GM21737 (cell line): Measurements from ENCODE around the gene HPSE2.

Experiments used
- ATAC-seq: cut with Tn5 transposase; IDR thresholded peaks from one replicate; pipeline ENCODE4 v1.9.1; 2021; ENCODE audit warnings: mild to moderate bottlenecking, moderate library complexity; ENCODE audit not compliant: unreplicated experiment

Gene HPSE2

DNA sequence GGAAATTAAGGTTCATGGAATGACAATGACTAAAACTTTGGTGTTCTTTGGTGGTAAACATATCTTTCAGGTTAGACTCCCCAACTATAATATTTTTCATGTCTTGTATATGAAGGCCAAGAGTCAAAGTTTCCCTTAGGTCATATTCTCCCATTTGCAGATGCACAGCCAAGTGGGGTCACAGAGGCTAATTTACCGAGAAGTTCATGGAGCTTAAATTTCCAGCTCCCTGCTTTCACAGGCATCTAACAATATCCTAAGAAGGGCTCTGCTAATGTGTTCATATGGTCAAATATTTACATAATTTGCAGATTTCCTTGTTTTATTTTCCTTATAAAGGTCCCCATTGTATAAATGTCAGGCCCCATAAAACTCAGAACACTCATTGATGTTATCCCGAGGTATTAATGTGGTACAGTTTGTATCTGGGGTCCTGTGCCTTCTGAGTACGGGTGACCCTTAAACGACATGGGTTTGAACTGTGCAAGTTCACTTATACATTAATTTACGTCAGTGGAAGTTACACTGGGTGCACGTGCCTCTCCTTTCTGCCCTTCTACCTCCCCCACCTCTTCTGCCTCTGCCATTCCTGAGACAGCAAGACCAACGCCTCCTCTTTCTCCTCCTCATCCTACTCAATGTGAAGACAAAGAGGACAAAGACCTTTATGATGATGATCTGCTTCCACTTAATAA lies 603.0 kb downstream of the HPSE2 start:
- no peak for ATAC-seq

DNA sequence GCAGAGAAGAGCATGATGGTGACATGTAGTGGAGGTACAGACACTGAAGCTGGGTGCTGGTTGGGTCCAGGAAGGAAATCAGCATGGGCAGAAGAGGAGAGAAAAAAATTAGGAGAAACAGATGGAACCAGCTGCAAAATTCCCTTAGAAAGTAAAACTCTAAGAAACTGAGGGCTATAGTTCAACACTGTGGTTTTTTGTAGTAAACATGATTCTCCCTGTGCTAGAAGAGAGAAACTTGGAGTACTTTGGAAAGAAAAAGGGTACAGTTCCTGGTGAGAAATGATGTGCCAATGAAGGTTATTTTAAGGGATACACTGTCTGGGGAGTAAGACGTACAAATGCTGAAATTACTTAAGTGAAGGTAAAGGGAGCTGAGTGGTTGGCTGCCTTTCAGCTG lies 607.4 kb downstream of the HPSE2 start:
- ATAC-seq: no peak

DNA sequence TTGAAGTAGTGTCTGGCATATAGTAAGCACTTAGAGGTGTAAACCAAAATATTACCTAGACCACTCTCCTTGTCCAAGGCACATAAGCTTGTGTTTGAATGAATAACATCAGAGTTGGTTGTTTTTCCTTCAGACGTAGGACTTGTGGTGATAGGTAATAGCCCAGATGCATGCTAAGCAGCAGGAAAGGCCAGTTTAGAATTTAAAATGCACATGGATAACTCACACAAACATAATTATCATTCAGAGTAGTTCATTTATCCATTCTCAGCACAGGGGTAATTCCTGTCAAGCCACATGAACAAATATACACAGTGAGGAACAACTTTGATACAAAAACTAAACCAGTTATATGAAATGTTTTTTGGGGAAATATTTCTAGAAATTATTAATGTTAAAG lies 607.9 kb downstream of the HPSE2 start:
- ATAC-seq: no peak

DNA sequence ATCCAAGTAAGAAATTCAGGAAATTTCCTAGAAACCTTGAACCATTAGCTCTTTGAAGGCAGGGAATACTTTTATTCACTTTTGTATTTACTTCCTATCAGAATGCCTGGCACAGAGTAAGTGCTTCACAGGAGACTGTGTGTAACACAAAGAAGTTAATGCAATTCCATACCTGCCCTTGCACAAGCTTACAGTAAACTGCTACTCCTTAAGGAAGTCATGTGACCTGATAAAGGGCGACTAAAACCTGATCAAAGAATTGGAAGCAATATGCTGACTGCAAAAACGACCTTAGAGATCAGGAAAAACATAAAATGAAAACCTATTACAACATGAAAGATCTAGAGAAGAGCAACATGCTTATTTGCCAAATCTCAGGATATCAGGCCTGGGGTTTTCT lies 610.7 kb downstream of the HPSE2 start:
- ATAC-seq: no peak

DNA sequence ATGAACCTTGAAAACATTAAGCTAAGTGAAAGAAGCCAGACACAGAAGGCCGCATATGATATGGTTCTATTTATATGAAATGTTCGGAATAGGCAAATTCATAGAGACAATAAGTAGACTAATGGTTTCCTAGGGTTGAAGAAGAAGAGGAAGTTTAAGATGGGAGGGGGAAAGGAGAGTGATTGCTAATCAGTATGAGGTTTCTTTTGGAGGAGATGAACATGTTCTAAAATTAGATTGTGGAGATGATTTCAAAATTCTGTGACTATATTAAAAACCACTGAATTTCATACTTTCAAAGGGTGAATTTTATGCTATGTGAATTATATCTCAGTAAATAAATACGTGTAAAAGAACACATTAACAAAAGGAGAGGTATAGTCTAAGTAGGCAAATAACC lies 612.5 kb downstream of the HPSE2 start:
- no peak for ATAC-seq

DNA sequence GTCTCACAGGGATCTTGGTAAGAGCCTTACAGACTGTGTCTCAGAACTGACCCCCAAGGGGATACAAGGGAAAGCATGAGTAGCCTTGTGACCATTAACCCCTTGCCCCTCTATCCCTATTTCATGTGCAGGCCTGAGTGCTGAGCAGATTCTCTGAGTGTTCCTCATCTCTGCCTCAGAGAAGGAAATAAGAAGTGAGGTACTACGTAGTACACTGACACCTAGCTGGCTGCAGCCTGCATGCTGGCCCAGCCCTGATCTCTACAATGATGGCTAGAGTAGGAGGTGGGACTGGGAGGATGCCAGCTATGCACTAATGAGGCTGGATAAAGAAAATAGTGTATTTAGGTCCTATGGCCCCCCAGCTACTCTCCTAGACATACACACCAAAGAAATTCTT lies 614.0 kb downstream of the HPSE2 start:
- no peak for ATAC-seq

DNA sequence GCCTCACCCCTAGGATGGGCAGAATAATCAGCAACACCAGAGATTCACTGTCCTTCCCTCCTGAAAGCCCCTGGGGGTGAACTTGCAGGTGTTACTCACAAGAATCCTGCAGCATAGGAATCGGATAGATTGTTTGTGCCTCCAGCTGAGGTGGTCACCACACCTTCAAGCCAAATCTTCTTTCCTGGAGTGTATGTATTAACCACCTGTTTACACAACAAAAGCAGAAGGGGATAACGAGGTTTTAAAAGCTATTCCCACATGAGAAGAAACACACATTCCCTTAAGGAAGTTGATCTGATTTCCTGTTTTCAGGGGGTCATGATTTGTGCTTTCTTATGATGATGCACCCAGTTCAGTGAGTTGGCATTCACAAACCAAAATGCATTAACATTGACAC lies 615.1 kb downstream of the HPSE2 start:
- no peak for ATAC-seq

DNA sequence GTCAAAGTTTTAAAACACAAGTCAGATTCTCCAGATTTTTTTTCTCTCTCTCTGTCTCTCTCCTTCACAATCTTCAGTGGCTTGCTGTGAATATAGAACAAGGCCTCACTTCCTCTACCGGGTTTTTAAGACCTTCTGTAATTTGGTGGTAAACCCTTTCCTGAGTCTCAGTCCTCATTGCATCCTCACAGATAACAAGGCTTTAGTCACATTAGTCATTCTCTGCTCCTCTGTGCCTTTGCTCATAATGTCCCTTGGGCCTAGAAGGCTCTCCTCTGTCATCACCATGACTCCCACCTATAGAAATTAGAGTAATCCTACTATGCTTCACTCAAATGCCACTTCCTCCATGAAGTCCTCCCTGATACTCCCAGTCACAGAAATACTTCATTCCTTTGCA lies 616.2 kb downstream of the HPSE2 start:
- no peak for ATAC-seq

DNA sequence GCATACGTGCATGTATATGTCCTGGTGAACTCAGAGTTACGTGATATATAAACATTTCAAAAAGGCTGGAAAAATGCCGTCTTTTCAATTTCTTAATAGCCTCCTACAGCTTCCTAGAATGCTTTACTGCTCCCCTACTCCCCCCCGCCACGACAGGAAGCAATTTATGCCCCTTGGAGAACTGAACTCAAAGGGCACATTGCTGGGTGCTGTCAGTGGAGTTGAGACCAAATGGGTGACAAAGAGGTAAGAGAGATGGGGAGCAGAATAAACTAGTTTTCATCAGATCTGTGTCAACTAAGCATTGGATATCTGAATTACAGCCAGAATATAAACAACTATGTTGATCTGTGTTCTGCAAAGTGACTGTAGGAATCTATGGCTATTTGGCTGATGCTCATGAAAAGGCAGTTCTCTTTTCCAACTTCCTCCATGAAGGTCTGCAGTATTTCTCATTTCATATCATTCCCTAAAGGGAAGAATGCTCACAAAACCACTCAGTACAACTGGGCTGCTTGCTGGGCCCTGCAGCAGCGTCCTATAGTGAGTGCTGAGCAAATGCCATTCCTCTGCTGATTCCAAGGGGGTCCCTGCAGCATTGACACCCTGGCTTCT lies 617.6 kb downstream of the HPSE2 start:
- ATAC-seq: no peak

DNA sequence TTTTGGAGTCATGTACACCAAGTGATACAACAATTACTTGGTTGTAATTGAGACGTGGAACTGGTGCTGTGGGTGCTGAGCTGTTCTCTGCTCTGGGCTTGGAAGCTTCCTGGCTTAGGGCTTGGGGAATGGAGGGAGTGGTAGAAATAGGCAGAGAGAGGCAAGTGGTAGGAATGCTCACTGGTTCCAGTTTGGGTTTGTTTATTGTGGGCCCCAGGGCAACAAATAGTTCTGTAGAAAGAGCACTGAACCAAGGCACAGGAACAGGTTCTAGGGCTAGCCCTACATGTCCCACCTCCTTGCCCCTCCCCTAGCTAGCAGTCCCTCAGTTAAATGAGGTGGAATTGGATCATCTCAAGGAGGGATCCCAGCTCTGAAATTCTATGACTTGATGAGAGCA lies 622.2 kb downstream of the HPSE2 start:
- ATAC-seq: no peak

DNA sequence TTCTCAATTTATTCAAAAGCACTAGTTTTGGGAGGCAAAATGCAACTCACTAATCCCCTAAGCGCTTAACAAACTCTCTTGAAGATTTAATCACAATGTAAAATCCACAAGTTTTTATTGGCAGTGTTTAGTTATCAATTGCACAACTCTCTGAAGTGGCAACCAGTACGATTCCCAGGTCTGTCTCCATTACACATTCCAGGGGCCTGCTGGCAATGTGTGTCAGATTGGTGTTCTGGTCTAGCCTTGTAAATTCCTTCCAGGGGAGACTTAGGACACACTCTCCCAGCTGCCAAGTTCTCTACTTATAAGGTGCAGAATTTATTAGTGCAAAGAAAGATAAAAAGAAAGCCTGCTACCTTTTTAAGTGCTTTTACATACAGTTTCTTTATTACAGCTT lies 624.2 kb downstream of the HPSE2 start:
- ATAC-seq: no peak

DNA sequence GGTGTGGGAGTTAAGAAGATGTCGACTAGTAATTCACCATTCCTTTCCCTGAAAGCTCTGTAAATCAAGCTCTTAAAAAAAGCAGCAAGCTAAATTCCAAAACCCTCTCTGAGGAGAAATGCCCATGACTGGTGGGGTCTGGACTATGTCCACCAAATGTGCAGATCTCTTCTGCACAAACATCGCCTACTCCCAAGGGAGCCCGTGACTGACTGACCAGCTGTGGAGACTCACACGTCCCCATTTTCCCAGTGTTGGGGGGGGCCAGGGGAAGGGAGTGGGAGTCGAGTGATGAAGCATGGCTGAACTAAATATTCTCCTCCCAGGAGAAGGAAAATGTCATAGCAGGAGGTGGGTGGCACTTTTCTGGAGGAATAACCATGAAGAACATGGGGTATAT lies 624.8 kb downstream of the HPSE2 start:
- ATAC-seq: no peak

DNA sequence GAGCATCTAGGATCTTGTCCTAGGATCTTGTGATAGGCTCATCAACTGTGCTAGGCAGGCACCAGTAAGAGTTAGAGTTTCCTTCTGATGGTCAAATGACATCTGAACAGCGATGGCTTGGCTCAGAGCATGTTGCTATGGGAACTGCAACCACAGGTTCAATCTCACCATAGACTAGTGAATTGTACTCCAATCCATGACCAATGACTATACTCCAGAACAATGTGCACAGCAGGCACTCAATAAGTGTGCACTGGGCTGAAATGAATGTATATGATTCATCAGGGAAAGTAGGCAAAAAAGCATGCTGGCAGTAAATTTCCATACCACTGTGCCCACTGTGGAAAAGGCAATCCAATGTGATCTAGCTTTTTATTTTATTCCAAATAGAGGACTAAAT lies 625.4 kb downstream of the HPSE2 start:
- ATAC-seq: no peak

DNA sequence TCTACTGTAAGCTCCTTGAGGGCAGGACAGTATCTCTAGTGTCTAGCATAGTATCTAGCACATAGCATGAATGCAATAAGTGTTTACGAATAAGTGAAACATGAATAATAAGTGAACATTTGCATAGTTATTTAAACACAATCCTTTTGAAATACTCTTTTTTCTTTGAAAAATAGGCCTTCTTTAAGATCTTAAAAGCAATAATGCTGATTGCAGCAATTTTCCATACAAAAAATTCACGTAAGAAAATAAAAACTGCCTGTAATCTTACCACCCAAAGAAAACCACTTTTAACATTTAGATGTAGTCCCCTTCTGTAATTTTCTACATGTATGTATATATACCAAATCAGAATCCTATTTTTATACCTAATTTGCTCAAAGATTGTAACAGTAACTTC lies 626.4 kb downstream of the HPSE2 start:
- ATAC-seq: no peak

DNA sequence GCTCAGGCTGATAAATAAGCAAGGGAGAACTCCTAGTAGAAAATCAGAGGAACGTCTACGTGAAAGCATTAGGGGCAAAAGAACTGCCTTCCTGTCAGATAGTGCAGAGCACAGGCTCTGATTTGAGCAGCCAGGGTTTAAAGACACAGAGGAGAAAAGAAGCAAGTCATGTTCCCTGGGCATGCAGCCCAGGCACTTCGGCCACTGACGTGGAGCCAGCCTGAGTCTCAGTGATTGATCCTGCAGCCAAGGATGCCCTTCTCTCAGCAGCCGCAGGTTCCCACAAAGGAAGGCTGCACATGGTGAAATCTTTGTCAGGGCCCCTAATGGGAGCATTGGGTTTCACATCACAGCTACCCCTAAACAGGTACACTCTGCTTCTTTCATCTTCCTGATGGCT lies 627.2 kb downstream of the HPSE2 start:
- no peak for ATAC-seq

DNA sequence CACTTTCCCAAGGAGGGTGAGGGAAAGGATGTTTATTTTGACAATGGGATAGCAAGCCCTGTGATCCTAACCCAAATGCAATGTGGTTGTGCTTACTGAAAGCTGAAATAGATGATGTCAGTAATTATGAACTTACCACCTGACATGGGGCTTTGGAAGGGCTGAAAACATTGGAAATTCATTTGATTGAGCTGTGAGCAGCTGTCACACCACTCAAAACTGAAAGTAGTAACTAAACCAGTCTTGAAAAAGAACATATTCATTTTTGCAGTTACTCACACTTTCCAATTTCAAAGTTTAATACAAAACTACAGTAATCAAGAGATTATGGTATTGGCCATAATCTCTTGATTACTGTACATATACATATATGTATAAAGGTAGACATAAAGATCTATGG lies 633.4 kb downstream of the HPSE2 start:
- no peak for ATAC-seq

DNA sequence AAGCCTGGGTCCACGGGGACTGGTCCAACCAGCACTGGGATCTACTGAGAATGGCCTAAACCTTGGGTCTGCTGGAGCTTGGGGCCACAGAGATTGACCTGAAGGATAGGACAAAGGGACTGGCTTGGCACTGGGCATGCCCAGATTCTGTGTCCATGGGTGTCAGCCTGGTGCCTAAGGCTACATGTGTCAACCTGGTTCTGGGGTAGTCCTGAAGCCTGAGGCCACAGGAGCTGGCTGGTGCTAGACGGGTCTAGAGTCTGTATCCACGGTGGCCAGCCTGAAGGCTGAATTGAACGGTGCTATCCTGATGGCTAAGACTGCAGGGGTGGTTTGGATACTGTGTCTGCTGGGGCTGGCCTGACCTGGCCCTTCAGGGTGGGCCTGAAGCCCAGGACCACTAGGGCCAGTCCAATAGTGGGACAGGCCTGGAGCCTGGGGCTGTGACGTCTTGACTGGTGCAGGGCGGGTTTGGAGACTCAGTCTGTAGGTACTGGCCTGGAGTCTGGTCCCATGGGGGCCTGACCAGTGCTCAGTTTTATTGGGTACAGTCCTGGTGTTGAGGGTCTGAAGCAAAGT lies 636.5 kb downstream of the HPSE2 start:
- ATAC-seq: no peak

DNA sequence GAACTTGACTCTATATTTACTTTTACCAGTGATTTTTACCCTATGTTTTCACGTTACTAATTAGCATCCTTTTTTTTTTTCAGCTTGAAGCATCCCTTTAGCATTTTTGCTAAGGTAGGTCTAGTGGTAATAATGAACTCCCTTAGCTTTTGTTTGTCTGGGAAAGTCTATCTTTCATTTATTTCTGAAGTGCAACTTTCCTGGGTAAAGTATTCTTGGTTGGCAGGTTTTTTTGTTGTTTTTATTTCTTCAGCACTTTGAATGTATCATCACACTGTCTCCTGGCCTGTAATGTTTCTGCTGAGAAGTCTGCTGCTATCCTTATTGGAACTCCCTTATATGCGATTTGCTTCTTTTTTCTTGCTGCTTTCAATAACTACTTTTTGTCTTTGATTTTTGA lies 639.2 kb downstream of the HPSE2 start:
- ATAC-seq: no peak

DNA sequence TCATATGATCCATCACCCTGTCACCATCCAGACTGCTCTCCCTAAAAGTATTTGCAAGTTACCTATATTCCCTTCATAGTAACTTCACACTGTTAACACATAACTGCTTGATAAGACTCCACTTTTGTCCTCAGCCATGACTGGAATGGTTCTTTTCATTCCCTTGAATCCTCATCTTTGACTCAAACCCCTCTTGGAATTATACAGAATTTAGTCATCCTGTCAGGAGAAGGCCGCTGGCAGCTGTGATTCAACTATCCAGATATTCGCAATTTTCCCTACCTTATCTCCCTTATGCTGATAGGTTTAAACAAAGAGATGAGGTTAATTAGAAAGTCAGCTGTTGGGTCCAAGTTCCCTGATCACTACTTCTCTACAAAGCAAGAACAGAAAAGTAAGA lies 646.0 kb downstream of the HPSE2 start:
- no peak for ATAC-seq

DNA sequence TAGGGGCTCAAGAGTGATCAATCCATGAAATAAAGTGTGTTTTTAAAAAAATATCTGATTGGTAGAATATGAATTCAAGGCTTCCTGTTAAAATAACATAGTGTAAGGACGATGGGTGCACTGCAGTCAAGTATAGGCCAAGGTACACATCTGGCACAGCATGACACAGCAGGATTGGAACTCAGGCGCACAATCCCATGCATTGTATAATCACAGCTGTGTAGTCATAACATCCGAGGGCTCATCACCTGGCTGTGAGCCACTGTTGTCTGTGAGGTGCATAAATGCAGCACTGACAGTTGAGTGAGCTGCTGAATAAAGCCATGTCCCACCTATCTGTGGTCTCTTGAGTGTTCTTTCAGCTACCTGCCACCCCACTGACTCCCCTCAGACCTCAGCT lies 646.6 kb downstream of the HPSE2 start:
- no peak for ATAC-seq

DNA sequence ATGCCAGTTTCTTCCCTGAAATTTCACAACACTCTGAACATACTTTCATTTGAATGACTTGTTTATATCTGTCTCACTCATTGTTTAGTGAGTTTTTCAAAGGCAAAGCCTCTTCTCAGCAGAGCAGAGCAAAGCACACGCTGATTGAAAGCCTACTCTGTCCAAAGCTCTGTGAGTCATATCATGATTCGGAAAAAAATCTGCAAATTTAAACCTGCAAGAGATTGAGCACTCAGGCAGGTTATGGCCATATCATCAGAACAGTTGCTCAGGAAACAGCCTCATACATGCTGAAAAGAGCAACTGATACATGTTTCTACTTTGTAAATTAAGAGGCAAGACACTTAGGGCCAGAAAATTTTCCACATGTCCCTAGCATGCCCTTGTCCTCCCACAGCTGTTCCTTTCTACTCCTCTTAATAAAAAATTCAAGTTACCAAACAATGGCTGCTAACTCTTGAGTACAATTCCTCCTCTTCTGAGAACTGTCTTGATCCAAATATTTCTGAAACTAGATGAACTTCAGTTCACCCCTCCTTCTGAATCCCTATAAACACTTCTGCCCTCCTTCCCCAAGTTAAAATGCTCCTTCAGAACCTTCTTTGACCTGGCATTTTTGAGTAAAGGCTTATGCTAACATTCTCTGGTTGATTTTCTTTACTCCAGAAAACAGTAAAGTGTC lies 648.4 kb downstream of the HPSE2 start:
- ATAC-seq: no peak

DNA sequence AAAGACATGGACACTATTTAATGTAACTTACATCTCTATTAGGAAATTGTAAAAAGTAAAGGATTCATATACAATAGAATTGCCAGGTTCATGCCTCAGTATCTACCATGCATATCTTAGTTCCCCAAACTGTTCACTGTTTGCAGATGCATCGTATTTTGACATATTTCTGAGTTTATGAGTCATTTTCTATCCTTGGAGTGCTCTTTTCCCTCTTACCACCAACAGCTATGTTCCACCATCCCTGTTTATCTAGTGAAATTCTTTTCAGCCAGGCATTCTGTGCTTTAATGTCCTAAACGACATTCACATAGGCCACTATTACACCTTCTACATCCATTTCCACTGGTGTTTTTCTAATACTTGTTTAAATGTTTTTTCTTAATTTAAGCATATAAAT lies 649.6 kb downstream of the HPSE2 start:
- ATAC-seq: no peak
